C4-2B (cell line): Measurements from ENCODE around the gene OMP.

ENCODE experiments used
- H3K27ac ChIP-seq: fragments of 450-650 bp; 2 replicates; pipeline ENCODE4 v1.5.1; 2017
- CTCF ChIP-seq: fragments of 450-650 bp; conservative IDR thresholded peaks from 2 replicates; pipeline ENCODE4 v1.5.1; 2017; ENCODE audit warnings: mild to moderate bottlenecking
- ZFX ChIP-seq: fragments of 450-650 bp; IDR thresholded peaks from 2 replicates; pipeline ENCODE4 v1.6.1; 2017

Gene OMP

GRCh38 chr11:77088236-77089003, 14.2 kb upstream of the OMP start:
- TF ChIP-seq CTCF (no peak), ZFX (no peak)
- peak overlapping the region; percentile 28 for H3K27ac ChIP-seq

GRCh38 chr11:77089004-77089545, 13.6 kb upstream of the OMP start:
- TF ChIP-seq CTCF = no peak
- TF ChIP-seq ZFX = no peak
- peak overlapping the region; percentile 4; the same call in 1 of the 2 replicates for H3K27ac ChIP-seq

- H3K27ac ChIP-seq = no peak overlapping the region
- no peak for TF ChIP-seq ZFX
- TF ChIP-seq CTCF = no peak
Observed at GRCh38 chr11:77090046-77090372, 12.6 kb upstream of the OMP start.

- no peak overlapping the region for H3K27ac ChIP-seq
- no peak for TF ChIP-seq CTCF
- no peak for TF ChIP-seq ZFX
Observed at GRCh38 chr11:77090373-77091111, 12.1 kb upstream of the OMP start.

GRCh38 chr11:77091146-77091940, 11.3 kb upstream of the OMP start:
- H3K27ac ChIP-seq = no peak overlapping the region
- TF ChIP-seq ZFX (no peak), CTCF (peak; percentile 98)

GRCh38 chr11:77092382-77092781, 10.3 kb upstream of the OMP start:
- TF ChIP-seq ZFX = no peak
- no peak overlapping the region for H3K27ac ChIP-seq

GRCh38 chr11:77093056-77093891, 9.4 kb upstream of the OMP start:
- TF ChIP-seq ZFX (no peak), CTCF (no peak)

More at GRCh38 chr11:77093056-77093891, 9.4 kb upstream of the OMP start:
- no peak overlapping the region for H3K27ac ChIP-seq
